SJSA1 (cell line): ENCODE data around the gene LGI1. TPM values are rescaled to one million over a fixed set of nuclear protein-coding genes. Genes with fewer than 3 reads are reported as not detected.

Experiments
- DNase-seq, 2 experiments: peaks; one replicate each; pipeline ENCODE4 v3.0.0-alpha.2; 2015 to 2020; ENCODE audit warnings: low spot score in 2 of 2, low read depth in 1 of 2
- H3K27ac ChIP-seq: fragments of 250-450 bp; sonication (Bioruptor Pico); 2 replicates; pipeline ENCODE4 v1.5.1; 2020; ENCODE audit warnings: mild to moderate bottlenecking, moderate library complexity
- H3K27me3 ChIP-seq: fragments of 250-450 bp; sonication (Bioruptor Pico); replicated peaks from 2 replicates; pipeline ENCODE4 v1.5.1; 2020; ENCODE audit warnings: mild to moderate bottlenecking, moderate library complexity
- H3K36me3 ChIP-seq: fragments of 250-450 bp; sonication (Bioruptor Pico); 2 replicates; pipeline ENCODE4 v1.5.1; 2020; ENCODE audit warnings: mild to moderate bottlenecking
- H3K4me1 ChIP-seq: fragments of 250-450 bp; sonication (Bioruptor Pico); replicated peaks from 2 replicates; pipeline ENCODE4 v1.6.1; 2021; ENCODE audit warnings: mild to moderate bottlenecking
- H3K4me3 ChIP-seq: fragments of 250-450 bp; sonication (Bioruptor Pico); 2 replicates; pipeline ENCODE4 v1.5.1; 2020; ENCODE audit warnings: mild to moderate bottlenecking
- H3K9me3 ChIP-seq: fragments of 250-450 bp; sonication (Bioruptor Pico); replicated peaks from 2 replicates; pipeline ENCODE4 v1.5.1; 2020; ENCODE audit warnings: mild to moderate bottlenecking
- total RNA-seq: library from RNA; depleted of rRNA; stranded (reverse); fragments of >200 nt; shearing (Covaris generic); gene quantifications from 2 replicates; pipeline ENCODE4 v1.2.3, GENCODE V29; 2014

The LGI1 gene
- total RNA-seq, 1 experiment from 2014 or later, result 0.21 TPM

- Histone ChIP-seq H3K4me1 (peaks cover 11% of the 10 kb centered on the region), H3K27me3 (no peaks in the 10 kb centered on the region), H3K27ac (no peak overlapping the region), H3K4me3 (no peak overlapping the region), H3K9me3 (no peaks in the 10 kb centered on the region), H3K36me3 (no peaks in the 10 kb centered on the region)
- DNase-seq, result no peak
These were observed 5.2 kb downstream of the LGI1 start for GRCh38 chr10:93762979-93763391.

GRCh38 chr10:93766918-93767317, 9.2 kb downstream of the LGI1 start:
- H3K27ac ChIP-seq, result no peak overlapping the region
- no peak for DNase-seq

GRCh38 chr10:93767724-93768399, 10.1 kb downstream of the LGI1 start:
- no peaks in the 10 kb centered on the region for H3K27me3 ChIP-seq
- H3K9me3 ChIP-seq, result no peaks in the 10 kb centered on the region
- H3K4me1 ChIP-seq, result no peaks in the 10 kb centered on the region
- no peak overlapping the region for H3K4me3 ChIP-seq
- DNase-seq, result no peak
- H3K36me3 ChIP-seq, result no peaks in the 10 kb centered on the region
- H3K27ac ChIP-seq, result no peak overlapping the region

More at GRCh38 chr10:93766918-93767317, 9.2 kb downstream of the LGI1 start:
- H3K9me3 ChIP-seq, result no peaks in the 10 kb centered on the region
- no peaks in the 10 kb centered on the region for H3K4me1 ChIP-seq
- H3K36me3 ChIP-seq, result no peaks in the 10 kb centered on the region
- no peak overlapping the region for H3K4me3 ChIP-seq
- H3K27me3 ChIP-seq, result no peaks in the 10 kb centered on the region

DNA sequence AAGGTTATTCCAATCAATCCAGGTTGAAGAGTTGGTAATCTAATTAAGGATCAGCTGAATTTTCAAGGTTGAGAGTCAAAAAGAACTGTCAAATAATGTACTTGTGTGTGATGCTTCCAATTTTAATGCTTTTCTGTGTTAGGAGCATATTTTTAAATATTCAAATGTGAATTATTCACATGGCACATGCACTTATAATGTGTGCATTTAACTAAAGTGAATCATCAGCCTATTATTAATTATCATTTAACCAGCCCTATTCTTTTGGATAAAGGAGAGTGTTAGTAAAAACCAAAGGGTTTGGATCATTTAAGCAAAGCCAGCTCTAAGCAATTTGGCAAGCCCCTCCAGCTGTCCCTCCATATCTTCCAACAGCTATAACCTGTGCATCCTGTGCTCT, 11.2 kb downstream of the LGI1 start:
- DNase-seq, result no peak
- Histone ChIP-seq H3K4me1 (no peaks in the 10 kb centered on the region), H3K9me3 (no peaks in the 10 kb centered on the region), H3K27ac (no peak overlapping the region), H3K36me3 (no peaks in the 10 kb centered on the region), H3K4me3 (no peak overlapping the region), H3K27me3 (no peaks in the 10 kb centered on the region)

DNA sequence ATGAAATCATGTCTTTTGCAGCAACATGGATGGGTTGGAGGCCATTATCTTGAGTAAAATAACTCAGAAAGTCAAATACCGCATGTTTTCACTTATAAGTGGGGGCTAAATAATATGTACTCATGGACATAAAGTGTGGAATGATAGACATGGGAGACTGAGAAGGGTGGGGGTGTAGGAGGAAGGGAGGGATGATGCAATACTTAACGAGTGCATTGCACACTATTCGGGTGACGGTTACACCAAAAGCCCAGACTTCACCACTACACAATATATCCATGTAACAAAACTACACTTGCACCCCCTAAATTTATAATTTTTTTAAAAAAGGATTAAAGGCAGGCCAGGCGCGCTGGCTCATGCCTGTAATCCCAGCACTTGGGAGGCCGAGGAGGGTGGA, 13.6 kb downstream of the LGI1 start:
- no peaks in the 10 kb centered on the region for H3K36me3 ChIP-seq
- no peaks in the 10 kb centered on the region for H3K4me1 ChIP-seq
- no peak overlapping the region for H3K4me3 ChIP-seq
- H3K27ac ChIP-seq, result no peak overlapping the region
- no peak for DNase-seq
- H3K27me3 ChIP-seq, result peaks cover 5% of the 10 kb centered on the region; the same call in 1 of the 2 replicates
- H3K9me3 ChIP-seq, result no peaks in the 10 kb centered on the region

DNA sequence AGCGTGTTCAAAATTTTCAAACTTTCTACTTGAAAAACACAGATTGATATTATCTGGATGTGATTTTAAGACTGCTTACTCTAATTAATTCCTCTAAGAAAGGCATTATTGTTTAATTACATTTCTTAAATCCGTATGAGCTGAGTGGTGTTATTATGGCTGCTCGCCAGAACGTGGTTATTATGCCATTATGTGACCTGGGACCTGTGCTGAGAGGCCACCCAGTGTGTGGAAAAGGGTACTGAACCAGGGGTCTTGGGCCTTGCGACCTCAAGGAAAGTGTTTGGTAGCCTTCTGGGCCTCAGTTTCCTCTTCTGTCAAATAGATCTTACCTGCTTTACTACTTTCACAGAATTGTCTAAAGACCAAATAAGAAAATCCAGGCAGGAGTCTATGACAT, 15.4 kb downstream of the LGI1 start:
- Histone ChIP-seq H3K36me3 (no peaks in the 10 kb centered on the region), H3K27me3 (peaks cover 5% of the 10 kb centered on the region; the same call in 1 of the 2 replicates)

GRCh38 chr10:93773705-93774104, 16.0 kb downstream of the LGI1 start:
- no peak for DNase-seq
- Histone ChIP-seq H3K4me3 (no peak overlapping the region), H3K4me1 (no peaks in the 10 kb centered on the region), H3K36me3 (no peaks in the 10 kb centered on the region), H3K9me3 (no peaks in the 10 kb centered on the region), H3K27ac (no peak overlapping the region), H3K27me3 (peaks cover 5% of the 10 kb centered on the region; the same call in 1 of the 2 replicates)

More for the DNA sequence above, 15.4 kb downstream of the LGI1 start:
- no peaks in the 10 kb centered on the region for H3K9me3 ChIP-seq
- no peak overlapping the region for H3K4me3 ChIP-seq
- no peaks in the 10 kb centered on the region for H3K4me1 ChIP-seq
- DNase-seq, result no peak
- H3K27ac ChIP-seq, result no peak overlapping the region

DNA sequence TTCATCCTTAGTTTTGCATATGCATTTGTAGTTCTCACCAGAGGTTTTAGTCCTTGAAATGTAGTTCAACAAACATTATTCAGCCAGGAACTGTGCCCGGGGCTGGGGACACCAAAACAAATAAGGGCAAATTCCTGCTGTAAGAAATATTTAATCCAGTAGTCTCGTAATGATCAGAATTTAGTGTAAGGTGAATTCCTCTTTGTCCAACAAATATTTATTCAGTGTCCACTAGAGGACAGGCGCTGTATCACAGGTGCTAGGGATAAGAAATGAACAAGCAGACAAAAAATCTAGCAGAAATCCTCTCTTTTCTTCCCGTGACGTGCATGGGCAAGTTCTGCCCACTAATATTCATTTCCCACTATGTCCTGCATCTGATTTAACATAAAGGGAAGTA, 17.6 kb downstream of the LGI1 start:
- Histone ChIP-seq H3K27me3 (peaks cover 5% of the 10 kb centered on the region; the same call in 1 of the 2 replicates), H3K4me3 (no peak overlapping the region), H3K36me3 (no peaks in the 10 kb centered on the region), H3K4me1 (no peaks in the 10 kb centered on the region), H3K9me3 (no peaks in the 10 kb centered on the region), H3K27ac (no peak overlapping the region)
- no peak for DNase-seq

DNA sequence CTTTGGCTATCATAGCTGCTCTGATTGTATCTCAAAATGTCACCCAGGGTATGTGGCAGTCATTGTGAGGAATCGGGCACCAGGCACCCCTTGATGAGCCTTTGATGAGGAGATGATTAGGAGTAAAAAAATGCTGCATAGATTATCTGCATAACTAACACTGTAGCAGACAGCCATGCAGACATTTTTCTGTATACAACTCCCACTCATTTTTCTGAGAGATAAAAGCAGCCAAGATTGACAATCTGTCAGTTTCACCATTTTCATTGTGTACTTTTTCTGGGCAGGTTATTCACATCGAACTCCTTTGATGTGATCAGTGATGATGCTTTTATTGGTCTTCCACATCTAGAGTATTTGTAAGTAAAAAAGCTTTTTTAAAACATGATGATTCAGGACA, 19.4 kb downstream of the LGI1 start:
- H3K27me3 ChIP-seq, result peaks cover 5% of the 10 kb centered on the region; the same call in 1 of the 2 replicates
- H3K4me1 ChIP-seq, result no peaks in the 10 kb centered on the region
- DNase-seq, result no peak
- H3K36me3 ChIP-seq, result no peaks in the 10 kb centered on the region
- H3K9me3 ChIP-seq, result no peaks in the 10 kb centered on the region
- H3K27ac ChIP-seq, result no peak overlapping the region
- H3K4me3 ChIP-seq, result no peak overlapping the region

- DNase-seq, result no peak
- Histone ChIP-seq H3K4me3 (no peak overlapping the region), H3K36me3 (no peaks in the 10 kb centered on the region)
These were observed 26.3 kb downstream of the LGI1 start for GRCh38 chr10:93784059-93784458.

DNA sequence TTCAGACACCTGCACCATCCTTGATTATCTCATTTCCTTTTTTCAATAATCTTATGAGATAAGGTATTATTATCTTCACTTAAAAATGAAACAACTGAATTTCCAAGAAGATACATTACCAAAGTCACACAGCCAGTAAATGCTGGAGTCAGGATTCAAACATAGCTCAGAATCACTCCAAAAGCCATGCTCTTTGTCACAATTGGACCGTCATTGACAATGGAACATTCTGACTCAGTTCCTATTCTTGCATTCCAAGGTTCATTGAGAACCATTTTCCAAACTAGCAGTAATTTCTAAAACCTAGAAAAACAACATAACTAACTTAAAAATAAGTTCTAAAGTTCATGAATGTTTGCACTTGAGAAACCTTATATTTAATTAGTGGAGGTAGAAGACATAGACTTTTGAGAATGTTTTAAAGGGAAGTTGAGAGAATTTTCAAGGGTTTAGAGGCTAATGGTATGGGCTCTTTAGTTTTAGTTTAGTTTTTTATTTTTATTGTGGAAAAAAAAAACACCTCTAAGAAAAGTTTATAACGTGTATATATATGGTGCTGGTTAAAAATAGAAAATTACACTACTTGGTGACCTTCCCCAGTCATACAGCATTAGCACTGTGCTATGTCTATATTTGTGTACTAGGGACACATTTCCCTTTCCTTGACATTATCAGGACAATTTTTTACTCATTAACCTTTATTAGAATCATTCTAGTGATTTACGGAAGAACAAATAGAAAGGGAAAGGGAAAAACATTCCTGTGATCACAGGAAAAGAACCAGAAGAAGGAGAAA, 30.9 kb downstream of the LGI1 start:
- Histone ChIP-seq H3K27me3 (no peaks in the 10 kb centered on the region), H3K4me1 (0 out of 2 replicates have a peak, but pooled peaks cover 2% of the 10 kb centered on the region)
- no peak for DNase-seq

More at GRCh38 chr10:93784059-93784458, 26.3 kb downstream of the LGI1 start:
- Histone ChIP-seq H3K9me3 (no peaks in the 10 kb centered on the region), H3K4me1 (0 out of 2 replicates have a peak, but pooled peaks cover 2% of the 10 kb centered on the region), H3K27me3 (no peaks in the 10 kb centered on the region), H3K27ac (no peak overlapping the region)

DNA sequence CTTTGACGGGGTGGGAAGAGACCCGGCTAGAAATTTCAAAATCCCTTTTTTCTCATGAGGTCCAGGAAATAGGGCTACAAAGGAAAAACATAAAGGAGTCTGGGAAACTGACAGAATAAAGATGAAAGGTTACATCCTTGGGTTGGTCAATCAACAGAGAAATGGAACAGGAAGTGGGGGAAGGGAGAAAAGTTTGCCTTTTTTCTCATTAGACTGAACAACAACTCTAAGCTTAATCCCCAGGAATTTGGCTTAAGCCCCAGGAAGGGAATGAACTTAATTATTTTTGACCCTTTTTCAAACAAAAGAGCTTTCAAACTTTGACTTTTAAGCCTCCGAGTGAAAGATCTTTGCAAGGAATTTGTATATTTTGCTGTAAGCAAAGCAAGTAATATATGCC, 32.7 kb downstream of the LGI1 start:
- Histone ChIP-seq H3K27me3 (no peaks in the 10 kb centered on the region), H3K4me1 (0 out of 2 replicates have a peak, but pooled peaks cover 2% of the 10 kb centered on the region), H3K27ac (no peak overlapping the region), H3K9me3 (no peaks in the 10 kb centered on the region), H3K36me3 (no peaks in the 10 kb centered on the region), H3K4me3 (no peak overlapping the region)
- no peak for DNase-seq

More for the DNA sequence above, 30.9 kb downstream of the LGI1 start:
- no peak overlapping the region for H3K27ac ChIP-seq
- H3K9me3 ChIP-seq, result no peaks in the 10 kb centered on the region
- H3K4me3 ChIP-seq, result no peak overlapping the region
- H3K36me3 ChIP-seq, result no peaks in the 10 kb centered on the region

DNA sequence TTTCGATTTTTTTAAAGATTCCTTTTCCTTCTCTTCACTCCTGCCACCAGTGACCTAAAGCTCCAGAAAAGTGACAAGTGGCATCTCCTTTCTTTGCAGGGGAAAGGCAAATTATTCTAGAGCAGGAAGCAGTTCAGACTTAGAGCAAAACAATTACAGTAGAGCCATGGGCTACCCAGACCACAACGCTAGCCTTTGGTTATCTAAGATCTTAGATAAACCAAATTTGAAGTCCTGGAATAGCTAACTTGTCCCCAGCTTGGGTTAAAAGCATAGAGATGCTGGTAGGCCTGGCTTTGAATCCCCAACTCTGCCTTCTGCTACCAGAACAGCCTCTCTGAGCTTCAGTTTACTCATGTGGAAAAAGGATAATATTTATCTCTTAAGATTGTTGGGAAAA, 38.4 kb downstream of the LGI1 start:
- Histone ChIP-seq H3K4me3 (no peak overlapping the region), H3K9me3 (no peaks in the 10 kb centered on the region; the same call in 1 of the 2 replicates), H3K27me3 (peaks cover 4% of the 10 kb centered on the region), H3K36me3 (no peaks in the 10 kb centered on the region), H3K4me1 (no peaks in the 10 kb centered on the region), H3K27ac (no peak overlapping the region)
- no peak for DNase-seq

GRCh38 chr10:93797825-93798224, 40.1 kb downstream of the LGI1 start:
- Histone ChIP-seq H3K27me3 (peaks cover 7% of the 10 kb centered on the region), H3K36me3 (no peaks in the 10 kb centered on the region), H3K4me3 (no peak overlapping the region), H3K4me1 (no peaks in the 10 kb centered on the region), H3K9me3 (no peaks in the 10 kb centered on the region; the same call in 1 of the 2 replicates), H3K27ac (no peak overlapping the region)
- DNase-seq, result no peak
